Mesothelial cell of epicardium (in vitro differentiated cells): ENCODE data around the gene TMEM179. TPM values are rescaled to one million over a fixed set of nuclear protein-coding genes. Genes with fewer than 3 reads are reported as not detected.

Experiments used
- DNase-seq, 2 experiments: peaks; one replicate each; pipeline ENCODE4 v3.0.0; 2021; ENCODE audit warnings: low spot score in 2 of 2; ENCODE audit not compliant: unreplicated experiment in 2 of 2
- H3K27ac Mint-ChIP-seq: 2 replicates; pipeline ENCODE4 v1.8.0; 2021; ENCODE audit warnings: mixed read lengths
- H3K27me3 Mint-ChIP-seq: 2 replicates; pipeline ENCODE4 v1.8.0; 2021; ENCODE audit warnings: low read depth, mixed read lengths
- H3K36me3 Mint-ChIP-seq: 2 replicates; pipeline ENCODE4 v1.8.0; 2021; ENCODE audit warnings: mixed read lengths
- H3K4me1 Mint-ChIP-seq: 2 replicates; pipeline ENCODE4 v1.8.0; 2021; ENCODE audit warnings: mixed read lengths
- H3K4me3 Mint-ChIP-seq: 2 replicates; pipeline ENCODE4 v1.8.0; 2021; ENCODE audit warnings: mild to moderate bottlenecking, moderate library complexity, mixed read lengths
- H3K9me3 Mint-ChIP-seq: 2 replicates; pipeline ENCODE4 v1.8.0; 2021; ENCODE audit warnings: mixed read lengths
- CTCF ChIP-seq: fragments of 200-600 bp; sonication (generic); IDR thresholded peaks from one replicate; pipeline ENCODE4 v1.5.0; 2021; ENCODE audit warnings: antibody characterized with exemption; ENCODE audit not compliant: unreplicated experiment
- total RNA-seq: library from RNA; stranded (reverse); gene quantifications from 3 replicates; pipeline ENCODE4 v1.2.1, GENCODE V29; 2021

The TMEM179 gene
- total RNA-seq, 1 donor from 2014 or later: 6.0 TPM

GRCh38 chr14:104586832-104587620, 17.5 kb downstream of the TMEM179 start:
- no peak for TF ChIP-seq CTCF
- Mint-ChIP-seq H3K27ac (no peak overlapping the region), H3K4me3 (no peak overlapping the region), H3K9me3 (no peaks in the 10 kb centered on the region), H3K4me1 (peaks cover 32% of the 10 kb centered on the region), H3K27me3 (peaks cover 2% of the 10 kb centered on the region), H3K36me3 (no peaks in the 10 kb centered on the region)
- no peak for DNase-seq

- Mint-ChIP-seq H3K36me3 (no peaks in the 10 kb centered on the region), H3K9me3 (no peaks in the 10 kb centered on the region), H3K4me3 (no peak overlapping the region), H3K4me1 (peaks cover 40% of the 10 kb centered on the region), H3K27me3 (peaks cover 1% of the 10 kb centered on the region), H3K27ac (peak overlapping the region; percentile 81)
- TF ChIP-seq CTCF: no peak
- DNase-seq: no peak
Measured at GRCh38 chr14:104585966-104586697, 18.4 kb downstream of the TMEM179 start.

GRCh38 chr14:104584557-104584956, 20.0 kb downstream of the TMEM179 start:
- Mint-ChIP-seq H3K36me3 (no peaks in the 10 kb centered on the region), H3K4me1 (peaks cover 45% of the 10 kb centered on the region), H3K27me3 (peaks cover 1% of the 10 kb centered on the region), H3K9me3 (no peaks in the 10 kb centered on the region), H3K27ac (no peak overlapping the region), H3K4me3 (no peak overlapping the region)
- TF ChIP-seq CTCF: no peak
- DNase-seq: no peak

GRCh38 chr14:104583424-104584306, 20.9 kb downstream of the TMEM179 start:
- TF ChIP-seq CTCF: no peak
- no peaks in the 10 kb centered on the region for H3K9me3 Mint-ChIP-seq
- H3K4me3 Mint-ChIP-seq: no peak overlapping the region
- peaks cover 48% of the 10 kb centered on the region for H3K4me1 Mint-ChIP-seq
- H3K27me3 Mint-ChIP-seq: peaks cover 1% of the 10 kb centered on the region
- no peak for DNase-seq
- peak overlapping the region; percentile 2 for H3K27ac Mint-ChIP-seq
- no peaks in the 10 kb centered on the region for H3K36me3 Mint-ChIP-seq

- no peaks in the 10 kb centered on the region for H3K9me3 Mint-ChIP-seq
- TF ChIP-seq CTCF: no peak
- peaks cover 1% of the 10 kb centered on the region for H3K27me3 Mint-ChIP-seq
- H3K4me1 Mint-ChIP-seq: peaks cover 48% of the 10 kb centered on the region
- H3K27ac Mint-ChIP-seq: peak overlapping the region; percentile 60
- H3K36me3 Mint-ChIP-seq: no peaks in the 10 kb centered on the region
- DNase-seq: no peak
- peak overlapping the region; percentile 24 for H3K4me3 Mint-ChIP-seq
Measured at GRCh38 chr14:104582662-104583061, 21.9 kb downstream of the TMEM179 start.
